ENCODE results near the gene ELOVL3.

GRCh38 chr10:102255404-102255803 lies 29.3 kb downstream of the ELOVL3 start:
- TF ChIP-seq CTCF (conservative IDR thresholded peaks at IDR 0.05 in 1 of 2, IDR thresholded peaks at IDR 0.05 in 1 of 2; ENCODE audit: extremely low read depth in 1 of 2, insufficient read depth in 1 of 2, low read depth in 1 of 2, low read length in 2 of 2) (no peak), EZH2 (IDR thresholded peaks at IDR 0.05; ENCODE audit: borderline replicate concordance, low read length) (no peak)
